ENCODE measurements around the gene NEBL. TPM values are rescaled to one million over a fixed set of nuclear protein-coding genes. Genes with fewer than 3 reads are reported as not detected.

NEBL gene
- total RNA-seq, 1 donor from 2014 or later = 0.74 TPM

DNA sequence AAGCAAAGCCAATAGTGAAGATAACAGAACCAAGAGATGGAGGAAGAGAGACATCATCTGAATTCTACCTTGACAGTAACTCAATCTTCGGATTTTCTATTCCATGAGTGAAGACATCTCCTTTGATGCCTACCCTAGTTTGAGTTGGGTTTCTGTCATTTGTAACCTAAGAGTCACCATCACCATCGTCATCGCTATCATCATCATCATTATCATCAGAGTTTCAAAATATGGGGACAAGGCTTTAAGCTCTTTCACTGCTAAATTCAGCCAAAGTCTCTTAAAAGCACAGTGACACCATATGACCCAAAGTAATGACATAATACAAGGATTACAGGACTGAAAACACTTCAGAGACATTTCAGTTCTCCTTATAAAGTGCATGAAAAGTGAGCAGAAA, 57.2 kb downstream of the NEBL start:
- TF ChIP-seq, protein P1, sequence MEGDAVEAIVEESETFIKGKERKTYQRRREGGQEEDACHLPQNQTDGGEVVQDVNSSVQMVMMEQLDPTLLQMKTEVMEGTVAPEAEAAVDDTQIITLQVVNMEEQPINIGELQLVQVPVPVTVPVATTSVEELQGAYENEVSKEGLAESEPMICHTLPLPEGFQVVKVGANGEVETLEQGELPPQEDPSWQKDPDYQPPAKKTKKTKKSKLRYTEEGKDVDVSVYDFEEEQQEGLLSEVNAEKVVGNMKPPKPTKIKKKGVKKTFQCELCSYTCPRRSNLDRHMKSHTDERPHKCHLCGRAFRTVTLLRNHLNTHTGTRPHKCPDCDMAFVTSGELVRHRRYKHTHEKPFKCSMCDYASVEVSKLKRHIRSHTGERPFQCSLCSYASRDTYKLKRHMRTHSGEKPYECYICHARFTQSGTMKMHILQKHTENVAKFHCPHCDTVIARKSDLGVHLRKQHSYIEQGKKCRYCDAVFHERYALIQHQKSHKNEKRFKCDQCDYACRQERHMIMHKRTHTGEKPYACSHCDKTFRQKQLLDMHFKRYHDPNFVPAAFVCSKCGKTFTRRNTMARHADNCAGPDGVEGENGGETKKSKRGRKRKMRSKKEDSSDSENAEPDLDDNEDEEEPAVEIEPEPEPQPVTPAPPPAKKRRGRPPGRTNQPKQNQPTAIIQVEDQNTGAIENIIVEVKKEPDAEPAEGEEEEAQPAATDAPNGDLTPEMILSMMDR (IDR thresholded peaks at IDR 0.05; ENCODE audit: partially characterized antibody, unreplicated experiment) = no peak
- H3K4me3 Mint-ChIP-seq (ENCODE audit: unreplicated experiment) = no peak overlapping the region
- no peaks in the 10 kb centered on the region for H3K36me3 Mint-ChIP-seq (ENCODE audit: unreplicated experiment)

DNA sequence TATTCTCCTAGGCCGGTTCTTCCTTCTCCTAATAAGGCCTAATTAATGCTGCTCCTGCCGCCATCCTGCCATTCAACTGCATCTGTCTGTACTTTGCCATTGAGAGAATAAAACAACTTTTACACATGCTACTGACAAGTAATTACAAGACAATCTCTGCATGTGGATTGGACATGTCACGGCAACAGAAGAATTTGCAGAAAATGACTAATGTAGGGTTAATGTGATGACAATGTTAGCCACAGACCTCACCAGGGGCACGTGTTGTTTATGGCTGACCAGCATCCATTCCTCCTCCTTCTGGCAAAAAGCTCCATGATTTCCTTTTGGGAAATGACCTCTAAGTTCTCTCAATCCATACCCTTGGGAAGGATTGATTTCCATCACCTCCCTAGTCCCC, 58.0 kb downstream of the NEBL start:
- H3K9me3 Mint-ChIP-seq (ENCODE audit: unreplicated experiment) = peaks cover 5% of the 10 kb centered on the region
- H3K4me1 Mint-ChIP-seq (ENCODE audit: low read depth, unreplicated experiment) = no peaks in the 10 kb centered on the region
- H3K4me3 Mint-ChIP-seq (ENCODE audit: unreplicated experiment) = no peak overlapping the region
- H3K36me3 Mint-ChIP-seq (ENCODE audit: unreplicated experiment) = no peaks in the 10 kb centered on the region
- no peak overlapping the region for H3K27ac Mint-ChIP-seq (ENCODE audit: unreplicated experiment)
- no peaks in the 10 kb centered on the region for H3K27me3 Mint-ChIP-seq (ENCODE audit: unreplicated experiment)
- no peak for DNase-seq
- TF ChIP-seq, protein P1 (IDR thresholded peaks at IDR 0.05; ENCODE audit: partially characterized antibody, unreplicated experiment) = no peak

More for the DNA sequence above, 57.2 kb downstream of the NEBL start:
- Mint-ChIP-seq H3K27ac (ENCODE audit: unreplicated experiment) (no peak overlapping the region), H3K27me3 (ENCODE audit: unreplicated experiment) (no peaks in the 10 kb centered on the region), H3K4me1 (ENCODE audit: low read depth, unreplicated experiment) (no peaks in the 10 kb centered on the region), H3K9me3 (ENCODE audit: unreplicated experiment) (peaks cover 5% of the 10 kb centered on the region)
- no peak for DNase-seq

DNA sequence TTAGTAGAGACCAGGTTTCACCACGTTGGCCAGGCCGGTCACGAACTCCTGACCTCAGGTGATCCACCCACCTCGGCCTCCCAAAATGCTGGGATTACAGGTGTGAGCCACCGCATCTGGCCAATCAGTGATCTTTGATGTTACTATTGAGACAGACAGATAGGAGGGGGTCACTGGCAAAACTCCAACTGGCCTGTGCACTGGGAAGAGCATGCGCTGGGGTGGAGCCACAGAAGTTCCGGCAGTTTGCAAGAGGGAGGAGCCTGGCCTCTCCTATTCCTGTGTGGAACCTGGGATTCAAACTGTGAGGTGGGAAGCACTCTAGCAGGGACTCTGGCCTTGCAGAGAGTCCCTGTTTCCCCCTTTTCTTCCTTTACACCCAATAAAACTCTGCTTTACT, 60.7 kb downstream of the NEBL start:
- no peaks in the 10 kb centered on the region for H3K4me1 Mint-ChIP-seq (ENCODE audit: low read depth, unreplicated experiment)
- peaks cover under 1% of the 10 kb centered on the region for H3K27me3 Mint-ChIP-seq (ENCODE audit: unreplicated experiment)
- no peak overlapping the region for H3K4me3 Mint-ChIP-seq (ENCODE audit: unreplicated experiment)
- H3K27ac Mint-ChIP-seq (ENCODE audit: unreplicated experiment) = no peak overlapping the region
- H3K36me3 Mint-ChIP-seq (ENCODE audit: unreplicated experiment) = no peaks in the 10 kb centered on the region
- H3K9me3 Mint-ChIP-seq (ENCODE audit: unreplicated experiment) = peaks cover 5% of the 10 kb centered on the region
- TF ChIP-seq, protein P1 (IDR thresholded peaks at IDR 0.05; ENCODE audit: partially characterized antibody, unreplicated experiment) = no peak
- DNase-seq = no peak

DNA sequence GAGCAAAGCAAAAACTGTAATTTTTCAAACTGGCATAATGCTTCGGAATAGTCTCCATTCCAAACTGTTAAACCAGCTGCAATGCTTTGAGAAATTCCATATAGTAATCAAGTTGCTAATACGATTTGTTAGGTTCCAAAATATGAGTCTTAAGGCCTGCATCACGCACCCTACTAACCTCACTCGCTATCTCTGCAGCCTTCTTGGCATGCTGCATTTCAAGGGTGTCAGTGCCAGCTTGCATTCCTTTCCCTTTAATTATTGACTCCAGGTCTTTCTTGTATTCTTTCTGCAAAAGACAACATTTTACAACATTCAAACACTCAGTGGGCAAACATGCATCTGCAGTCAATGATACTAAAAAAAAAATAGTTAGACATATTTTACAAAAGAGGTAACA, 61.8 kb downstream of the NEBL start:
- TF ChIP-seq, protein P1 (IDR thresholded peaks at IDR 0.05; ENCODE audit: partially characterized antibody, unreplicated experiment) = no peak
- no peaks in the 10 kb centered on the region for H3K36me3 Mint-ChIP-seq (ENCODE audit: unreplicated experiment)
- H3K27ac Mint-ChIP-seq (ENCODE audit: unreplicated experiment) = no peak overlapping the region
- no peaks in the 10 kb centered on the region for H3K4me1 Mint-ChIP-seq (ENCODE audit: low read depth, unreplicated experiment)
- peaks cover 5% of the 10 kb centered on the region for H3K9me3 Mint-ChIP-seq (ENCODE audit: unreplicated experiment)
- no peak overlapping the region for H3K4me3 Mint-ChIP-seq (ENCODE audit: unreplicated experiment)
- peaks cover 2% of the 10 kb centered on the region for H3K27me3 Mint-ChIP-seq (ENCODE audit: unreplicated experiment)
- DNase-seq = no peak

DNA sequence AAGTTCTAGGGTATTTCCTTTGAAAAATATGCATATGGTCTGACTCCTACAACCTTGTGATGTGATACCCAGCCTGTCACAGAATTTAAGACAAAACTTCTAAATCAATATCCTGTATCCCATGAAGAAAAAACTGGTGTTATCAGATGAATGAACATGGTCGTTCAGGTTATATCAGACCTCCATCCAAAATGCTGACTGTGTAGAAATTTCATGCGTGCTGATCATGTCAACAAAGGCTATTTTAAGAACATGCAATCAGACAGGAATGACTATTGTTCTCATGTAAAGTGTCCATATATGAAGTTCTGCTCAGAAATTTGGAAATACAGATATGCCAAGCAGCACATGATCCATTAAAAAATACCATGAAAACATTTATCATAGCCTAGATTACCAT, 62.3 kb downstream of the NEBL start:
- Mint-ChIP-seq H3K27ac (ENCODE audit: unreplicated experiment) (no peak overlapping the region), H3K9me3 (ENCODE audit: unreplicated experiment) (peaks cover 5% of the 10 kb centered on the region), H3K4me3 (ENCODE audit: unreplicated experiment) (no peak overlapping the region), H3K36me3 (ENCODE audit: unreplicated experiment) (no peaks in the 10 kb centered on the region), H3K27me3 (ENCODE audit: unreplicated experiment) (peaks cover 2% of the 10 kb centered on the region), H3K4me1 (ENCODE audit: low read depth, unreplicated experiment) (no peaks in the 10 kb centered on the region)
- TF ChIP-seq, protein P1 (IDR thresholded peaks at IDR 0.05; ENCODE audit: partially characterized antibody, unreplicated experiment) = no peak
- DNase-seq = no peak

Data from glutamatergic neuron (in vitro differentiated cells).